Measurements from ENCODE around the gene COL4A4.

The COL4A4 gene

GRCh38 chr2:227029426-227030105 is 134.4 kb downstream of the COL4A4 start:
- peak; percentile 19 for DNase-seq (ENCODE audit: low read depth)
- no peak for TF ChIP-seq CTCF (conservative IDR thresholded peaks at IDR 0.05; ENCODE audit: control insufficient read depth, insufficient read depth, low read depth, low read length)

GRCh38 chr2:227025510-227025909 is 138.5 kb downstream of the COL4A4 start:
- TF ChIP-seq CTCF (conservative IDR thresholded peaks at IDR 0.05; ENCODE audit: control insufficient read depth, insufficient read depth, low read depth, low read length) = no peak

More at GRCh38 chr2:227029426-227030105, 134.4 kb downstream of the COL4A4 start:
- H3K4me3 ChIP-seq (ENCODE audit: control insufficient read depth, low read depth, low read length) = no peak overlapping the region

DNA sequence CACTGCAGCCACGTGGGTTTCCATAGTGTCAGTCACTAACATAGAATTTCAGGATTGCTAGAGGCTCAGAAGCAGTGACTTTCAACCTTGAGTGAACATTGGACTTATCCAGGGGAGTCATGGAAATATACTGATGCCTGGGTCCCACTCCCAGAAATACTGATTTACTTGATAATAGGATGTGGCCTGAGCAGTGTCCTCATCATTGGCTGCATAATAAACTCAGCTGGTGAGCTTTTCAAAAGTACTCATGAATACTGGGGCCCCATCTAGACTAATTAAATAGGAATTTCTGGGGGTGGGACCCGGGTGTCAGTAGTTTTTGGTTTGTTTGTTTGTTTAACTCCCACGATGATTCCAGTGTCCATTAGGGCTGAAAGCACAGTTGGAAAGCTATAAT is 141.4 kb downstream of the COL4A4 start:
- no peak overlapping the region for H3K4me3 ChIP-seq (ENCODE audit: control insufficient read depth, low read depth, low read length)
- TF ChIP-seq CTCF (conservative IDR thresholded peaks at IDR 0.05; ENCODE audit: control insufficient read depth, insufficient read depth, low read depth, low read length) = no peak
- DNase-seq (ENCODE audit: low read depth) = peak; percentile 15

More at GRCh38 chr2:227025510-227025909, 138.5 kb downstream of the COL4A4 start:
- DNase-seq (ENCODE audit: low read depth) = no peak
- H3K4me3 ChIP-seq (ENCODE audit: control insufficient read depth, low read depth, low read length) = no peak overlapping the region

DNA sequence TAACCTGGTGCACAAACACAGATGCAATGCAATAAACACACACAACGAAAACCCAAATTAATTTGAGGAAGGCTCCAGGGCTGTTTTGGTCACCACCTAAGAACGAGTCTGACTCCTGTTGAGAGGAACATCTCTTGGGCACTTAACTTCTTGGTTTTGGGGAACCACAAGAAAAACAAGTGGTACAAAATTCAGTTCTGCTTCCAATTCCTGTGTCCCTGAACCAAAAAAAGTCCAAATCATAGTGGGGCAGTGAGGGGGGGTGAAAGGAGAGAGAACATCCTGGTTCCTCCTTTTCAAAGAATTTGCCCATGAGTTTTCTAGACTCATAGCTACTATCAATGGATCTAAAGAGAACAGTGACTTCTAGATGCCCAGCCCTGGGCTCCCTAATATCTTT is 143.6 kb downstream of the COL4A4 start:
- H3K4me3 ChIP-seq (ENCODE audit: control insufficient read depth, low read depth, low read length) = no peak overlapping the region
- TF ChIP-seq CTCF (conservative IDR thresholded peaks at IDR 0.05; ENCODE audit: control insufficient read depth, insufficient read depth, low read depth, low read length) = no peak
- no peak for DNase-seq (ENCODE audit: low read depth)

GRCh38 chr2:227016894-227017293 is 147.1 kb downstream of the COL4A4 start:
- peak; percentile 14 for DNase-seq (ENCODE audit: low read depth)
- H3K4me3 ChIP-seq (ENCODE audit: control insufficient read depth, low read depth, low read length) = no peak overlapping the region
- no peak for TF ChIP-seq CTCF (conservative IDR thresholded peaks at IDR 0.05; ENCODE audit: control insufficient read depth, insufficient read depth, low read depth, low read length)

GRCh38 chr2:227013881-227014280 is 150.1 kb downstream of the COL4A4 start:
- no peak for TF ChIP-seq CTCF (conservative IDR thresholded peaks at IDR 0.05; ENCODE audit: control insufficient read depth, insufficient read depth, low read depth, low read length)
- DNase-seq (ENCODE audit: low read depth) = no peak
- H3K4me3 ChIP-seq (ENCODE audit: control insufficient read depth, low read depth, low read length) = no peak overlapping the region

All from fibroblast of mammary gland (primary cell).